ENCODE results near the gene DNPEP.

The DNPEP gene

GRCh38 chr2:219362524-219363164 lies 25.1 kb downstream of the DNPEP start:
- no peak overlapping the region for H3K27ac ChIP-seq (ENCODE audit: insufficient read depth, low read depth, low read length, poor library complexity, severe bottlenecking)
- no peaks in the 10 kb centered on the region for H3K9me3 ChIP-seq (ENCODE audit: control insufficient read depth, low read length)
- WGBS, 2 experiments = 55 to 57% methylated on average over 3 of the region's 3 CpGs

GRCh38 chr2:219362072-219362471 lies 25.6 kb downstream of the DNPEP start:
- Histone ChIP-seq H3K9me3 (ENCODE audit: control insufficient read depth, low read length) (no peaks in the 10 kb centered on the region), H3K27ac (ENCODE audit: insufficient read depth, low read depth, low read length, poor library complexity, severe bottlenecking) (no peak overlapping the region), H3K27me3 (ENCODE audit: control insufficient read depth, insufficient read depth, low read length, poor library complexity, severe bottlenecking) (peaks cover 38% of the 10 kb centered on the region), H3K4me1 (ENCODE audit: control insufficient read depth, insufficient read depth, low read length) (peaks cover 10% of the 10 kb centered on the region), H3K4me3 (ENCODE audit: insufficient read depth, low read depth, low read length) (no peak overlapping the region), H3K36me3 (ENCODE audit: control insufficient read depth, insufficient read depth, low read length) (no peaks in the 10 kb centered on the region)
- WGBS, 2 experiments = 93 to 94% methylated on average over 5 of the region's 5 CpGs

More at GRCh38 chr2:219362524-219363164, 25.1 kb downstream of the DNPEP start:
- H3K4me3 ChIP-seq (ENCODE audit: insufficient read depth, low read depth, low read length) = no peak overlapping the region
- no peaks in the 10 kb centered on the region for H3K36me3 ChIP-seq (ENCODE audit: control insufficient read depth, insufficient read depth, low read length)
- H3K27me3 ChIP-seq (ENCODE audit: control insufficient read depth, insufficient read depth, low read length, poor library complexity, severe bottlenecking) = peaks cover 33% of the 10 kb centered on the region
- H3K4me1 ChIP-seq (ENCODE audit: control insufficient read depth, insufficient read depth, low read length) = peaks cover 10% of the 10 kb centered on the region

- Histone ChIP-seq H3K27ac (ENCODE audit: insufficient read depth, low read depth, low read length, poor library complexity, severe bottlenecking) (no peak overlapping the region), H3K4me3 (ENCODE audit: insufficient read depth, low read depth, low read length) (peak overlapping the region; percentile 24), H3K27me3 (ENCODE audit: control insufficient read depth, insufficient read depth, low read length, poor library complexity, severe bottlenecking) (peaks cover 63% of the 10 kb centered on the region), H3K36me3 (ENCODE audit: control insufficient read depth, insufficient read depth, low read length) (no peaks in the 10 kb centered on the region), H3K4me1 (ENCODE audit: control insufficient read depth, insufficient read depth, low read length) (peaks cover 10% of the 10 kb centered on the region), H3K9me3 (ENCODE audit: control insufficient read depth, low read length) (no peaks in the 10 kb centered on the region)
- WGBS, 2 experiments = 5 to 6% methylated on average over 66 of the region's 66 CpGs
Measured at GRCh38 chr2:219358170-219359075, 29.3 kb downstream of the DNPEP start.

GRCh38 chr2:219356834-219357233 lies 30.9 kb downstream of the DNPEP start:
- WGBS, 2 experiments = 60 to 78% methylated on average over 1 of the region's 1 CpG
- H3K27ac ChIP-seq (ENCODE audit: insufficient read depth, low read depth, low read length, poor library complexity, severe bottlenecking) = no peak overlapping the region
- no peak overlapping the region for H3K4me3 ChIP-seq (ENCODE audit: insufficient read depth, low read depth, low read length)
- peaks cover 63% of the 10 kb centered on the region for H3K27me3 ChIP-seq (ENCODE audit: control insufficient read depth, insufficient read depth, low read length, poor library complexity, severe bottlenecking)
- peaks cover 11% of the 10 kb centered on the region for H3K4me1 ChIP-seq (ENCODE audit: control insufficient read depth, insufficient read depth, low read length)
- no peaks in the 10 kb centered on the region for H3K36me3 ChIP-seq (ENCODE audit: control insufficient read depth, insufficient read depth, low read length)
- no peaks in the 10 kb centered on the region for H3K9me3 ChIP-seq (ENCODE audit: control insufficient read depth, low read length)

GRCh38 chr2:219354582-219354981 lies 33.1 kb downstream of the DNPEP start:
- Histone ChIP-seq H3K4me3 (ENCODE audit: insufficient read depth, low read depth, low read length) (no peak overlapping the region), H3K36me3 (ENCODE audit: control insufficient read depth, insufficient read depth, low read length) (no peaks in the 10 kb centered on the region), H3K4me1 (ENCODE audit: control insufficient read depth, insufficient read depth, low read length) (peaks cover 33% of the 10 kb centered on the region), H3K27me3 (ENCODE audit: control insufficient read depth, insufficient read depth, low read length, poor library complexity, severe bottlenecking) (peaks cover 50% of the 10 kb centered on the region), H3K27ac (ENCODE audit: insufficient read depth, low read depth, low read length, poor library complexity, severe bottlenecking) (no peak overlapping the region), H3K9me3 (ENCODE audit: control insufficient read depth, low read length) (no peaks in the 10 kb centered on the region)
- WGBS, 2 experiments = 81 to 82% methylated on average over 4 of the region's 4 CpGs

- peaks cover 36% of the 10 kb centered on the region for H3K27me3 ChIP-seq (ENCODE audit: control insufficient read depth, insufficient read depth, low read length, poor library complexity, severe bottlenecking)
- H3K36me3 ChIP-seq (ENCODE audit: control insufficient read depth, insufficient read depth, low read length) = no peaks in the 10 kb centered on the region
- no peak overlapping the region for H3K4me3 ChIP-seq (ENCODE audit: insufficient read depth, low read depth, low read length)
- no peaks in the 10 kb centered on the region for H3K9me3 ChIP-seq (ENCODE audit: control insufficient read depth, low read length)
- WGBS, 2 experiments = 73 to 74% methylated on average over 5 of the region's 5 CpGs
- no peak overlapping the region for H3K27ac ChIP-seq (ENCODE audit: insufficient read depth, low read depth, low read length, poor library complexity, severe bottlenecking)
- H3K4me1 ChIP-seq (ENCODE audit: control insufficient read depth, insufficient read depth, low read length) = peaks cover 26% of the 10 kb centered on the region
Measured at GRCh38 chr2:219353129-219353528, 34.6 kb downstream of the DNPEP start.

GRCh38 chr2:219352448-219353023 lies 35.2 kb downstream of the DNPEP start:
- H3K27me3 ChIP-seq (ENCODE audit: control insufficient read depth, insufficient read depth, low read length, poor library complexity, severe bottlenecking) = peaks cover 30% of the 10 kb centered on the region
- H3K4me1 ChIP-seq (ENCODE audit: control insufficient read depth, insufficient read depth, low read length) = peaks cover 22% of the 10 kb centered on the region
- no peak overlapping the region for H3K4me3 ChIP-seq (ENCODE audit: insufficient read depth, low read depth, low read length)
- H3K36me3 ChIP-seq (ENCODE audit: control insufficient read depth, insufficient read depth, low read length) = no peaks in the 10 kb centered on the region
- no peak overlapping the region for H3K27ac ChIP-seq (ENCODE audit: insufficient read depth, low read depth, low read length, poor library complexity, severe bottlenecking)
- H3K9me3 ChIP-seq (ENCODE audit: control insufficient read depth, low read length) = no peaks in the 10 kb centered on the region
- WGBS, 2 experiments = 24 to 26% methylated on average over 5 of the region's 5 CpGs

GRCh38 chr2:219350710-219351221 lies 36.9 kb downstream of the DNPEP start:
- WGBS, 2 experiments = 42 to 43% methylated on average over 4 of the region's 4 CpGs

GRCh38 chr2:219350215-219350614 lies 37.5 kb downstream of the DNPEP start:
- no peaks in the 10 kb centered on the region for H3K9me3 ChIP-seq (ENCODE audit: control insufficient read depth, low read length)
- peaks cover 22% of the 10 kb centered on the region for H3K4me1 ChIP-seq (ENCODE audit: control insufficient read depth, insufficient read depth, low read length)
- H3K27ac ChIP-seq (ENCODE audit: insufficient read depth, low read depth, low read length, poor library complexity, severe bottlenecking) = peak overlapping the region; percentile 48
- peaks cover 9% of the 10 kb centered on the region for H3K27me3 ChIP-seq (ENCODE audit: control insufficient read depth, insufficient read depth, low read length, poor library complexity, severe bottlenecking)
- 88% methylated on average over 3 of the region's 3 CpGs for WGBS, 2 experiments
- H3K4me3 ChIP-seq (ENCODE audit: insufficient read depth, low read depth, low read length) = no peak overlapping the region
- no peaks in the 10 kb centered on the region for H3K36me3 ChIP-seq (ENCODE audit: control insufficient read depth, insufficient read depth, low read length)

More at GRCh38 chr2:219350710-219351221, 36.9 kb downstream of the DNPEP start:
- Histone ChIP-seq H3K9me3 (ENCODE audit: control insufficient read depth, low read length) (no peaks in the 10 kb centered on the region), H3K4me3 (ENCODE audit: insufficient read depth, low read depth, low read length) (no peak overlapping the region), H3K27ac (ENCODE audit: insufficient read depth, low read depth, low read length, poor library complexity, severe bottlenecking) (peak overlapping the region; percentile 48), H3K4me1 (ENCODE audit: control insufficient read depth, insufficient read depth, low read length) (peaks cover 22% of the 10 kb centered on the region), H3K27me3 (ENCODE audit: control insufficient read depth, insufficient read depth, low read length, poor library complexity, severe bottlenecking) (peaks cover 14% of the 10 kb centered on the region), H3K36me3 (ENCODE audit: control insufficient read depth, insufficient read depth, low read length) (no peaks in the 10 kb centered on the region)

Measured in ectodermal cell (in vitro differentiated cells).